ENCODE results near the gene DSE.

DSE gene

DNA sequence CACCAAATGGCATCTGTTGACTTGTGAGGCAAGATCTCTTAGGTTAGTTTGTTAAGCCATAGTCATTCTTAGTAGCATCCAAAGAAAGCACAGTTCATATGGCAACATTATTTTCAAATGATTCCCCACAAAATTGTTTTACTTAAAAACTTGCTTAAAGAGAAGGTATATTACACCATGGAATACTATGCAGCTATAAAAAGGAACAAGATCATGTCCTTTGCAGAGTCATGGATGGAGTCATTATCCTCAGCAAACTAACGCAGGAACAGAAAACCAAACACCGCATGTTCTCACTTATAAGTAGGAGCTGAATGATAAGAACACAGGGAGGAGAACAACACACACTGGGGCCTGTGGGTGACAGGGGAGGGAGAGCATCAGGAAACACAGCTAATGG is 10.9 kb upstream of the DSE start:
- no peak for DNase-seq (ENCODE audit: extremely low spot score)
- no peak for TF ChIP-seq CTCF (IDR thresholded peaks at IDR 0.05; ENCODE audit: control extremely low read depth, extremely low read depth, low read depth, missing control alignments)
- ChIA-PET POLR2A (no interaction called here), CTCF (interaction anchor here (1.0 to 4.5 kb wide), 7 partner anchors 9 to 72 kb away, joined by 4 to 23 read pairs (median 5); partner anchors contain the start of gene DSE)

GRCh38 chr6:116362276-116362675 is 8.5 kb upstream of the DSE start:
- DNase-seq (ENCODE audit: extremely low spot score): no peak
- CTCF ChIA-PET: interaction anchor here (1.0 to 4.5 kb wide), 4 partner anchors 9 to 75 kb away, joined by 3 to 23 read pairs (median 8); partner anchors contain the start of gene DSE
- no peak for TF ChIP-seq CTCF (IDR thresholded peaks at IDR 0.05; ENCODE audit: control extremely low read depth, extremely low read depth, low read depth, missing control alignments)
- POLR2A ChIA-PET: no interaction called here

DNA sequence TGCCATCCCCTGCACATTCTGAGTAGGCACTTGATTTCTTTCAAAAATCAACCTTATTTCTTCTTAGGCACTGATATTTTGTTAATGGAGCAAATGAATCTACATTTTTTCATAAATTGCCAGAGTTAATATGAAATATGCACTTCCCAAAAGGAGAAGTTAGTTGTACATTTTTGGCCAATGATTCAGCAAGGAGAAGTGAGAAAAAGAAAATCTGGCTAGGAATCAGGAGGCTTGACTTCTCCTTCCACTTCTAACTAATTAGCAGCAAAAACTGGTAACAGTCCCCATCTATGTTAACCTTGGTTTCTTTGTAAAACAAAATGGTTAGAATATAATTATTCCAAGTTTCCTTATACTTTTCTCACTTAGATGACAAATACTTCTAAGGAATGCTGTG is 7.0 kb upstream of the DSE start:
- ChIA-PET CTCF (interaction anchor here (1.1 kb wide), 1 partner anchor 10 kb away, joined by 3 read pairs; no protein-coding TSS in a partner anchor), POLR2A (no interaction called here)
- DNase-seq (ENCODE audit: extremely low spot score): no peak
- no peak for TF ChIP-seq CTCF (IDR thresholded peaks at IDR 0.05; ENCODE audit: control extremely low read depth, extremely low read depth, low read depth, missing control alignments)

GRCh38 chr6:116364321-116364720 is 6.4 kb upstream of the DSE start:
- no peak for DNase-seq (ENCODE audit: extremely low spot score)
- ChIA-PET CTCF (no interaction called here), POLR2A (no interaction called here)
- TF ChIP-seq CTCF (IDR thresholded peaks at IDR 0.05; ENCODE audit: control extremely low read depth, extremely low read depth, low read depth, missing control alignments): no peak

GRCh38 chr6:116365743-116366142 is 5.0 kb upstream of the DSE start:
- POLR2A ChIA-PET: no interaction called here
- no peak for TF ChIP-seq CTCF (IDR thresholded peaks at IDR 0.05; ENCODE audit: control extremely low read depth, extremely low read depth, low read depth, missing control alignments)
- CTCF ChIA-PET: no interaction called here
- DNase-seq (ENCODE audit: extremely low spot score): no peak

DNA sequence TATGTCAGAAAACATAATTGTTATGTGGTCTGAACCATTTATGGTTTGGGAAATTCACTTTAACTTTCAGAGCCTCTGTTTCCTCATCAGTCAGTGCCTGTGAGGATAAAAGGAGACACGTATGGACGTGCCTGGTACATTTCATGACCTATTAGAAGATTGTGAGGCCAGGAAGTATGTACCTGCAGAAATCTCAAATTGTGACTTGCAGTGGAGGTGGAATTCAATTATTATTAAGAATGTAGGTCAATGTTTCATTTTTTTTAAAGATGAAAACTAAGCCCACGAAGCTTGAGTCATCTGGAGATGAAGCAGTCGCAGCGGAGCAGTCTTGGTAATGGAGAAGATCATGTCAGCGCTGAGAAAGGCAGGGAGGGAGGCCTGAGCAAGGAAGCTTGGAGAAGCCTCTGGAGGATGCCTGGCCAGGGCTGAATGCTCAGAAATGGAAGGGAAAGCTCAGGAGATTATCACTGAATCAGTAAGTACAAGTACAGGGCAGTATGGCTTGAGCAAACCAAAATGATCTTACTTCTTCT is 3.9 kb upstream of the DSE start:
- ChIA-PET POLR2A (no interaction called here), CTCF (interaction anchor here (1.0 to 3.5 kb wide), 7 partner anchors 11 to 98 kb away, joined by 3 to 18 read pairs (median 5); no protein-coding TSS in a partner anchor)
- TF ChIP-seq CTCF (IDR thresholded peaks at IDR 0.05; ENCODE audit: control extremely low read depth, extremely low read depth, low read depth, missing control alignments): no peak
- DNase-seq (ENCODE audit: extremely low spot score): no peak
